Activated gamma-delta T cell (primary cell): ENCODE measurements around the gene BCL2L13.
A peak's percentile ranks its signal among the peaks of the same experiment; 100 is the strongest.

ENCODE experiments used
- DNase-seq: peaks from one replicate; lab custom pipeline; 2025; lab: John Stamatoyannopoulos, UW
- total RNA-seq, 2 donors: gene quantifications; one replicate each; lab custom pipeline; 2026; lab: John Stamatoyannopoulos, UW

Gene BCL2L13
- 69.6 to 88.7 reads per million in 2 donors for total RNA-seq

GRCh38 chr22:17638432-17639246 lies at the start of gene BCL2L13:
BCL2L13 (plus strand) TSS chr22:17638757; CDS start chr22:17655712, 16,955 bp downstream.
- DNase-seq = peak; percentile 80

GRCh38 chr22:17589810-17590375 lies 48.7 kb upstream of the BCL2L13 start:
- DNase-seq = no peak

- DNase-seq = no peak
Observed at GRCh38 chr22:17590586-17590985, 48.0 kb upstream of the BCL2L13 start.

GRCh38 chr22:17592201-17592600 lies 46.4 kb upstream of the BCL2L13 start:
- no peak for DNase-seq

- DNase-seq = no peak
Observed at GRCh38 chr22:17596226-17596625, 42.3 kb upstream of the BCL2L13 start.

- DNase-seq = no peak
Observed at GRCh38 chr22:17597217-17597616, 41.3 kb upstream of the BCL2L13 start.

- no peak for DNase-seq
Observed at GRCh38 chr22:17598318-17598717, 40.2 kb upstream of the BCL2L13 start.

GRCh38 chr22:17601031-17601430 lies 37.5 kb upstream of the BCL2L13 start:
- DNase-seq = no peak

- DNase-seq = no peak
Observed at GRCh38 chr22:17603668-17604067, 34.9 kb upstream of the BCL2L13 start.

GRCh38 chr22:17606496-17606895 lies 32.1 kb upstream of the BCL2L13 start:
- DNase-seq = no peak

- no peak for DNase-seq
Observed at GRCh38 chr22:17607891-17608521, 30.6 kb upstream of the BCL2L13 start.

GRCh38 chr22:17612057-17612456 lies 26.5 kb upstream of the BCL2L13 start:
- DNase-seq = no peak

GRCh38 chr22:17613280-17613679 lies 25.3 kb upstream of the BCL2L13 start:
- no peak for DNase-seq

- DNase-seq = no peak
Observed at GRCh38 chr22:17627961-17628405, 10.6 kb upstream of the BCL2L13 start.

GRCh38 chr22:17628406-17629172 lies 10.0 kb upstream of the BCL2L13 start, which contains the start of gene ATP6V1E1:
ATP6V1E1 (minus strand) TSS chr22:17628749; CDS start chr22:17628635, 114 bp downstream.
- peak; percentile 77 for DNase-seq

- DNase-seq = no peak
Observed at GRCh38 chr22:17629173-17629489, 9.4 kb upstream of the BCL2L13 start.

GRCh38 chr22:17629641-17630040 lies 8.9 kb upstream of the BCL2L13 start:
- DNase-seq = no peak

GRCh38 chr22:17631076-17631565 lies 7.4 kb upstream of the BCL2L13 start:
- no peak for DNase-seq

- no peak for DNase-seq
Observed at GRCh38 chr22:17633217-17633997, 5.2 kb upstream of the BCL2L13 start.

GRCh38 chr22:17633998-17634323 lies 4.6 kb upstream of the BCL2L13 start:
- DNase-seq = no peak

- DNase-seq = no peak
Observed at GRCh38 chr22:17634696-17635095, 3.9 kb upstream of the BCL2L13 start.
